ENCODE data around the gene GRAP2. TPM values are rescaled to one million over a fixed set of nuclear protein-coding genes. Genes with fewer than 3 reads are reported as not detected.

Gene GRAP2
- total and polyA plus RNA-seq, 2 of the 13 experiments (the other 11 are each of a cell fraction or from before 2014, with no cell fraction given) = 0.15 TPM; not detected in 1

- TF ChIP-seq ZNF770 (CRISPR knock-in tag; IDR thresholded peaks at IDR 0.05) (no peak), GTF2F1 (IDR thresholded peaks at IDR 0.05; ENCODE audit: low read length) (no peak), HMG20A (CRISPR knock-in tag; IDR thresholded peaks at IDR 0.05; ENCODE audit: borderline replicate concordance) (no peak), ZBTB46 (CRISPR knock-in tag; IDR thresholded peaks at IDR 0.05; ENCODE audit: borderline replicate concordance) (no peak), HMGXB3 (CRISPR knock-in tag; IDR thresholded peaks at IDR 0.05; ENCODE audit: borderline replicate concordance) (no peak), ZNF567 (CRISPR knock-in tag; IDR thresholded peaks at IDR 0.05; ENCODE audit: borderline replicate concordance) (no peak), FOXC1 (CRISPR knock-in tag; IDR thresholded peaks at IDR 0.05; ENCODE audit: borderline replicate concordance) (no peak), SRSF4 (IDR thresholded peaks at IDR 0.05; ENCODE audit: low read depth, low read length, poor library complexity, severe bottlenecking) (no peak), MYNN (CRISPR knock-in tag; IDR thresholded peaks at IDR 0.05; ENCODE audit: low read depth) (no peak)
- TF ChIP-seq, protein P1, sequence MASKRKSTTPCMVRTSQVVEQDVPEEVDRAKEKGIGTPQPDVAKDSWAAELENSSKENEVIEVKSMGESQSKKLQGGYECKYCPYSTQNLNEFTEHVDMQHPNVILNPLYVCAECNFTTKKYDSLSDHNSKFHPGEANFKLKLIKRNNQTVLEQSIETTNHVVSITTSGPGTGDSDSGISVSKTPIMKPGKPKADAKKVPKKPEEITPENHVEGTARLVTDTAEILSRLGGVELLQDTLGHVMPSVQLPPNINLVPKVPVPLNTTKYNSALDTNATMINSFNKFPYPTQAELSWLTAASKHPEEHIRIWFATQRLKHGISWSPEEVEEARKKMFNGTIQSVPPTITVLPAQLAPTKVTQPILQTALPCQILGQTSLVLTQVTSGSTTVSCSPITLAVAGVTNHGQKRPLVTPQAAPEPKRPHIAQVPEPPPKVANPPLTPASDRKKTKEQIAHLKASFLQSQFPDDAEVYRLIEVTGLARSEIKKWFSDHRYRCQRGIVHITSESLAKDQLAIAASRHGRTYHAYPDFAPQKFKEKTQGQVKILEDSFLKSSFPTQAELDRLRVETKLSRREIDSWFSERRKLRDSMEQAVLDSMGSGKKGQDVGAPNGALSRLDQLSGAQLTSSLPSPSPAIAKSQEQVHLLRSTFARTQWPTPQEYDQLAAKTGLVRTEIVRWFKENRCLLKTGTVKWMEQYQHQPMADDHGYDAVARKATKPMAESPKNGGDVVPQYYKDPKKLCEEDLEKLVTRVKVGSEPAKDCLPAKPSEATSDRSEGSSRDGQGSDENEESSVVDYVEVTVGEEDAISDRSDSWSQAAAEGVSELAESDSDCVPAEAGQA (IDR thresholded peaks at IDR 0.05; ENCODE audit: low read depth) = no peak
- TF ChIP-seq, protein P1 (CRISPR knock-in tag; IDR thresholded peaks at IDR 0.05; ENCODE audit: borderline replicate concordance) = no peak
These were observed 25.9 kb downstream of the GRAP2 start (continued) for GRCh38 chr22:39926753-39927152.

Data from HepG2 (cell line).